Right atrium auricular region (tissue), 2 donors: ENCODE results near the gene IL21. TPM values are rescaled to one million over a fixed set of nuclear protein-coding genes. Genes with fewer than 3 reads are reported as not detected.

ENCODE experiments used
- DNase-seq: peaks from one replicate; pipeline ENCODE4 v3.0.0-alpha.2; 2019; ENCODE audit warnings: low spot score
- H3K27ac ChIP-seq, 2 donors: fragments of 200-600 bp; sonication (generic); 1 replicate in 1 of 2; 2 replicates in 1 of 2; pipeline ENCODE4 v1.5.1; 2016 to 2019
- H3K27me3 ChIP-seq, 2 donors: fragments of 200-600 bp; sonication (generic); one replicate each; pipeline versions ENCODE4 v1.5.1 to v1.6.0; 2017 to 2019
- H3K36me3 ChIP-seq: fragments of 200-600 bp; sonication (generic); one replicate; pipeline ENCODE4 v1.5.1; 2016
- H3K4me1 ChIP-seq, 2 donors: fragments of 200-600 bp; sonication (generic); one replicate each; pipeline versions ENCODE4 v1.5.1 to v1.6.0; 2017 to 2019
- H3K4me3 ChIP-seq, 2 donors: fragments of 200-600 bp; sonication (generic); 1 replicate in 1 of 2; 2 replicates in 1 of 2; pipeline ENCODE4 v1.5.1; 2017 to 2019; ENCODE audit warnings: mild to moderate bottlenecking in 1 of 2, moderate library complexity in 1 of 2
- H3K9me3 ChIP-seq, 2 donors: fragments of 200-600 bp; sonication (generic); one replicate each; pipeline ENCODE4 v1.5.1; 2019
- CTCF ChIP-seq, 2 donors: fragments of 200-600 bp; sonication (generic); IDR thresholded peaks; one replicate each; pipeline ENCODE4 v1.5.1; 2019; ENCODE audit warnings: antibody characterized with exemption in 2 of 2
- total RNA-seq, 2 donors: library from RNA; depleted of rRNA; stranded (reverse); fragments of >200 nt; gene quantifications; one replicate each; pipeline ENCODE4 v1.1.0, GENCODE V29; 2016

IL21 gene
- total RNA-seq, 2 donors from 2014 or later = not detected

GRCh38 chr4:122643257-122643656, 22.4 kb upstream of the IL21 start:
- no peak for DNase-seq
- no peaks in the 10 kb centered on the region for H3K9me3 ChIP-seq
- no peak overlapping the region for H3K27ac ChIP-seq
- no peaks in the 10 kb centered on the region for H3K4me1 ChIP-seq
- no peak for TF ChIP-seq CTCF (IDR thresholded peaks at IDR 0.05)
- H3K4me3 ChIP-seq = no peak overlapping the region
- H3K27me3 ChIP-seq = no peaks in the 10 kb centered on the region
- no peaks in the 10 kb centered on the region for H3K36me3 ChIP-seq

GRCh38 chr4:122639181-122639580, 18.3 kb upstream of the IL21 start:
- Histone ChIP-seq H3K27ac (no peak overlapping the region), H3K9me3 (no peaks in the 10 kb centered on the region), H3K27me3 (no peaks in the 10 kb centered on the region), H3K4me3 (no peak overlapping the region), H3K4me1 (no peaks in the 10 kb centered on the region), H3K36me3 (no peaks in the 10 kb centered on the region)
- no peak for TF ChIP-seq CTCF (IDR thresholded peaks at IDR 0.05)
- no peak for DNase-seq

- DNase-seq = no peak
- Histone ChIP-seq H3K27me3 (no peaks in the 10 kb centered on the region), H3K36me3 (no peaks in the 10 kb centered on the region), H3K4me3 (no peak overlapping the region), H3K4me1 (no peaks in the 10 kb centered on the region), H3K9me3 (no peaks in the 10 kb centered on the region), H3K27ac (no peak overlapping the region)
- TF ChIP-seq CTCF (IDR thresholded peaks at IDR 0.05) = no peak
Observed at GRCh38 chr4:122636697-122637096, 15.8 kb upstream of the IL21 start.

GRCh38 chr4:122635205-122635604, 14.3 kb upstream of the IL21 start:
- DNase-seq = no peak
- Histone ChIP-seq H3K4me3 (no peak overlapping the region), H3K36me3 (no peaks in the 10 kb centered on the region), H3K4me1 (no peaks in the 10 kb centered on the region), H3K27ac (no peak overlapping the region), H3K27me3 (no peaks in the 10 kb centered on the region), H3K9me3 (no peaks in the 10 kb centered on the region)
- TF ChIP-seq CTCF (IDR thresholded peaks at IDR 0.05) = no peak

GRCh38 chr4:122633211-122633610, 12.3 kb upstream of the IL21 start:
- TF ChIP-seq CTCF (IDR thresholded peaks at IDR 0.05) = no peak
- H3K4me1 ChIP-seq = no peaks in the 10 kb centered on the region
- H3K36me3 ChIP-seq = no peaks in the 10 kb centered on the region
- no peaks in the 10 kb centered on the region for H3K27me3 ChIP-seq
- no peak overlapping the region for H3K27ac ChIP-seq
- no peaks in the 10 kb centered on the region for H3K9me3 ChIP-seq
- no peak for DNase-seq
- no peak overlapping the region for H3K4me3 ChIP-seq

GRCh38 chr4:122632396-122633143, 11.7 kb upstream of the IL21 start:
- H3K27ac ChIP-seq = no peak overlapping the region
- no peaks in the 10 kb centered on the region for H3K36me3 ChIP-seq
- DNase-seq = no peak
- H3K9me3 ChIP-seq = no peaks in the 10 kb centered on the region
- H3K4me3 ChIP-seq = no peak overlapping the region
- no peaks in the 10 kb centered on the region for H3K4me1 ChIP-seq
- no peak for TF ChIP-seq CTCF (IDR thresholded peaks at IDR 0.05)
- H3K27me3 ChIP-seq = no peaks in the 10 kb centered on the region
